HEK293 (cell line): Measurements from ENCODE around the gene ADCY4.

Experiments used
- CTCF ChIA-PET: fragments of 350-600 bp; formaldehyde crosslinking; extraction: SDS; loops from one replicate; lab custom pipeline; 2021; ENCODE audit warnings: antibody characterized with exemption; lab: Yijun Ruan, JAX
- POLR2A ChIA-PET: fragments of 300-600 bp; formaldehyde crosslinking; extraction: SDS; loops from one replicate; lab custom pipeline; 2020; ENCODE audit warnings: antibody characterized with exemption, inconsistent platforms; lab: Yijun Ruan, JAX
- H3K27ac ChIP-seq: fragments of 200-500 bp; sonication (Bioruptor generic); 2 replicates; pipeline ENCODE4 v1.5.1; 2014; ENCODE audit warnings: low read depth, low read length, control low read depth, inconsistent platforms; ENCODE audit errors: extremely low read depth
- H3K36me3 ChIP-seq, 2 experiments: fragments of 200-500 bp in 1 of 2; sonication (Bioruptor generic) in 1 of 2; 1 replicate in 1 of 2; 2 replicates in 1 of 2; pipeline ENCODE4 v1.5.1; 2014 to 2017; ENCODE audit warnings: inconsistent platforms in 2 of 2, low read length in 2 of 2; ENCODE audit not compliant: control insufficient read depth in 2 of 2, insufficient read depth in 1 of 2
- H3K4me1 ChIP-seq: fragments of 200-500 bp; sonication (Bioruptor generic); 2 replicates; pipeline ENCODE4 v1.5.1; 2014; ENCODE audit warnings: mild to moderate bottlenecking, low read length, inconsistent platforms; ENCODE audit not compliant: control insufficient read depth, insufficient read depth
- H3K4me3 ChIP-seq: 2 replicates; pipeline ENCODE4 v1.5.1; 2011; ENCODE audit warnings: low read depth, mild to moderate bottlenecking, control low read depth, low read length, moderate library complexity
- H3K9me3 ChIP-seq: fragments of 200-500 bp; sonication (Bioruptor generic); 2 replicates; pipeline ENCODE4 v1.5.1; 2014; ENCODE audit warnings: low read depth, low read length, inconsistent platforms; ENCODE audit not compliant: control insufficient read depth, insufficient read depth
- IKZF3 ChIP-seq: fragments of 450-650 bp; IDR thresholded peaks from 2 replicates; pipeline ENCODE4 v1.5.0; 2018; ENCODE audit warnings: missing biosample characterization, mild to moderate bottlenecking, missing genetic modification characterization, moderate library complexity
- KLF10 ChIP-seq: fragments of 450-650 bp; IDR thresholded peaks from 2 replicates; pipeline ENCODE4 v1.5.1; 2018; ENCODE audit warnings: missing biosample characterization, mild to moderate bottlenecking, missing genetic modification characterization
- PATZ1 ChIP-seq: fragments of 450-650 bp; formaldehyde crosslinking; IDR thresholded peaks from 2 replicates; pipeline ENCODE4 v1.5.1; 2016; ENCODE audit warnings: missing biosample characterization, missing genetic modification characterization
- RBAK ChIP-seq: fragments of 450-650 bp; formaldehyde crosslinking; IDR thresholded peaks from 2 replicates; pipeline ENCODE4 v1.5.1; 2016; ENCODE audit warnings: missing biosample characterization, missing genetic modification characterization
- SCRT1 ChIP-seq: fragments of 450-650 bp; formaldehyde crosslinking; IDR thresholded peaks from 2 replicates; pipeline ENCODE4 v1.5.1; 2016; ENCODE audit warnings: missing biosample characterization, missing genetic modification characterization, borderline replicate concordance
- ZBTB20 ChIP-seq: fragments of 450-650 bp; formaldehyde crosslinking; IDR thresholded peaks from 2 replicates; pipeline ENCODE4 v1.5.1; 2016; ENCODE audit warnings: missing biosample characterization, missing genetic modification characterization
- ZNF157 ChIP-seq: fragments of 450-650 bp; formaldehyde crosslinking; IDR thresholded peaks from 2 replicates; pipeline ENCODE4 v1.5.1; 2016; ENCODE audit warnings: missing biosample characterization, missing genetic modification characterization
- ZNF350 ChIP-seq: fragments of 450-650 bp; formaldehyde crosslinking; IDR thresholded peaks from 2 replicates; pipeline ENCODE4 v1.5.0; 2017; ENCODE audit warnings: missing biosample characterization, mild to moderate bottlenecking, missing genetic modification characterization
- ZNF37A ChIP-seq: fragments of 450-650 bp; IDR thresholded peaks from 2 replicates; pipeline ENCODE4 v1.5.1; 2018; ENCODE audit warnings: missing biosample characterization, missing genetic modification characterization
- ZNF660 ChIP-seq: fragments of 450-650 bp; IDR thresholded peaks from 2 replicates; pipeline ENCODE4 v1.5.1; 2018; ENCODE audit warnings: missing biosample characterization, mild to moderate bottlenecking, missing genetic modification characterization
- ZNF776 ChIP-seq: fragments of 450-650 bp; formaldehyde crosslinking; IDR thresholded peaks from 2 replicates; pipeline ENCODE4 v1.5.0; 2017; ENCODE audit warnings: missing biosample characterization, missing genetic modification characterization, borderline replicate concordance
- ZNF777 ChIP-seq: fragments of 450-650 bp; formaldehyde crosslinking; IDR thresholded peaks from 2 replicates; pipeline ENCODE4 v1.5.1; 2017; ENCODE audit warnings: missing biosample characterization, missing genetic modification characterization, borderline replicate concordance
- TF ChIP-seq, protein P1 (sequence below): fragments of 450-650 bp; formaldehyde crosslinking; IDR thresholded peaks from 2 replicates; pipeline ENCODE4 v1.5.1; 2017; ENCODE audit warnings: missing biosample characterization, missing genetic modification characterization
- TF ChIP-seq, protein P2 (sequence below): fragments of 450-650 bp; formaldehyde crosslinking; IDR thresholded peaks from 2 replicates; pipeline ENCODE4 v1.5.1; 2016; ENCODE audit warnings: missing biosample characterization, missing genetic modification characterization

ADCY4 gene

GRCh38 chr14:24334431-24335291, at the start of gene ADCY4:
Gene ADCY4, minus strand, starts transcription at chr14:24335071. Its CDS starts 419 bp downstream, at chr14:24334652.
- TF ChIP-seq RBAK (tag by site-specific recombination) (no peak), ZNF660 (tag by site-specific recombination) (no peak), KLF10 (tag by site-specific recombination) (no peak)
- Histone ChIP-seq H3K9me3 (no peaks in the 10 kb centered on the region), H3K4me3 (no peak within 1 kb of the TSS), H3K4me1 (peaks cover 4% of the 10 kb centered on the region; the same call in 1 of the 2 replicates), H3K36me3 (no peaks in the 10 kb centered on the region), H3K27ac (no peak within 1 kb of the TSS)
- ChIA-PET CTCF (interaction anchor here (0.7 to 16.9 kb wide), 16 partner anchors 10 to 107 kb away, joined by 3 to 468 read pairs (median 9); partner anchors contain the start of genes CBLN3, KHNYN and TINF2), POLR2A (interaction anchor here (1.8 to 2.7 kb wide), 2 partner anchors 97 to 101 kb away, joined by 10 to 21 read pairs; no protein-coding TSS in a partner anchor)

DNA sequence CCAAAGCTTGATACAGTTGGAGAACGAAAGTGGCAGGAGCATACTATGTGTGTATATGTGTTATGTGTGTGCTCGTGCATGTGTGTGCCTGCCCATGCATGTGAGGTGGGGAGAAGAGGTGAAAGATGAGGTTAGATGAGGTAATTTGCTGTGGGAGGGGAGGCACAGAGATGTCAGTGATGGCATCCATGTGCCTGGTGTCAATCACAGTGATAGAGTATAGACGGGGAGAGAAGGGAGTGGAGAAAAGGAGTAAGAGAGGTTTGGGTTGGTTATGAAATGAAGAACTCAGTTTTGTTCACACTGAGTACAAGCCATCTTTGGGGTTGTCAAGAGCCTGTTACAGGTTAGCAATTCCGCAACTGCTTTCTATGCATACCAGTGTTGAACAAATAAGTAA, 49.3 kb upstream of the ADCY4 start:
- Histone ChIP-seq H3K4me1 (peaks cover 5% of the 10 kb centered on the region), H3K4me3 (no peak overlapping the region), H3K36me3 (no peaks in the 10 kb centered on the region), H3K27ac (no peak overlapping the region), H3K9me3 (no peaks in the 10 kb centered on the region)
- ChIA-PET POLR2A (no interaction called here), CTCF (interaction anchor here (0.5 to 1.2 kb wide), 3 partner anchors 9 to 19 kb away, joined by 3 read pairs; no protein-coding TSS in a partner anchor)
- TF ChIP-seq ZNF777 (tag by site-specific recombination), result no peak
- no peak for TF ChIP-seq PATZ1
- TF ChIP-seq ZBTB20, result no peak
- TF ChIP-seq ZNF157 (tag by site-specific recombination), result no peak
- TF ChIP-seq, protein P1, sequence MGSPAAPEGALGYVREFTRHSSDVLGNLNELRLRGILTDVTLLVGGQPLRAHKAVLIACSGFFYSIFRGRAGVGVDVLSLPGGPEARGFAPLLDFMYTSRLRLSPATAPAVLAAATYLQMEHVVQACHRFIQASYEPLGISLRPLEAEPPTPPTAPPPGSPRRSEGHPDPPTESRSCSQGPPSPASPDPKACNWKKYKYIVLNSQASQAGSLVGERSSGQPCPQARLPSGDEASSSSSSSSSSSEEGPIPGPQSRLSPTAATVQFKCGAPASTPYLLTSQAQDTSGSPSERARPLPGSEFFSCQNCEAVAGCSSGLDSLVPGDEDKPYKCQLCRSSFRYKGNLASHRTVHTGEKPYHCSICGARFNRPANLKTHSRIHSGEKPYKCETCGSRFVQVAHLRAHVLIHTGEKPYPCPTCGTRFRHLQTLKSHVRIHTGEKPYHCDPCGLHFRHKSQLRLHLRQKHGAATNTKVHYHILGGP (tag by site-specific recombination), result no peak
- TF ChIP-seq, protein P2, sequence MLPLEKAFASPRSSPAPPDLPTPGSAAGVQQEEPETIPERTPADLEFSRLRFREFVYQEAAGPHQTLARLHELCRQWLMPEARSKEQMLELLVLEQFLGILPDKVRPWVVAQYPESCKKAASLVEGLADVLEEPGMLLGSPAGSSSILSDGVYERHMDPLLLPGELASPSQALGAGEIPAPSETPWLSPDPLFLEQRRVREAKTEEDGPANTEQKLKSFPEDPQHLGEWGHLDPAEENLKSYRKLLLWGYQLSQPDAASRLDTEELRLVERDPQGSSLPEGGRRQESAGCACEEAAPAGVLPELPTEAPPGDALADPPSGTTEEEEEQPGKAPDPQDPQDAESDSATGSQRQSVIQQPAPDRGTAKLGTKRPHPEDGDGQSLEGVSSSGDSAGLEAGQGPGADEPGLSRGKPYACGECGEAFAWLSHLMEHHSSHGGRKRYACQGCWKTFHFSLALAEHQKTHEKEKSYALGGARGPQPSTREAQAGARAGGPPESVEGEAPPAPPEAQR (tag by site-specific recombination), result no peak
- TF ChIP-seq ZNF37A (tag by site-specific recombination), result no peak
- no peak for TF ChIP-seq ZNF776 (tag by site-specific recombination)
- TF ChIP-seq ZNF350 (tag by site-specific recombination), result no peak

DNA sequence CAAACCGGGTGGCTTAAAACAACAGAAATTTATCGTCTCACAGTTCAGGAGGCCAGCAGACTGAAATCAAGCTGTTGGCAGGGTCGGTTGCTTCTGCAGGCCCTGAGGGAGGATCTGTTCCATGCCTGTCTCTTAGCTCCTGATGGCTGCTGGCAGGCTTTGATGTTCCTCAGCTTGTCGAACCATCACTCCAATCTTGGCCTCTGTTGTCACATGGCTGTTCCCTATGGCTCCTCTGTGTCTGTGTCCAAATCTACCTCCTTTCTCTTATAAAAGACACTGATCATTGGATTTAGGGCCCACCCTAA, 47.1 kb upstream of the ADCY4 start:
- CTCF ChIA-PET, result interaction anchor here (0.9 to 1.7 kb wide), 4 partner anchors 17 to 60 kb away, joined by 3 to 10 read pairs (median 4); no protein-coding TSS in a partner anchor

More for the DNA sequence above, 47.1 kb upstream of the ADCY4 start:
- Histone ChIP-seq H3K9me3 (no peaks in the 10 kb centered on the region), H3K4me3 (no peak overlapping the region), H3K4me1 (peaks cover 7% of the 10 kb centered on the region), H3K36me3 (peaks cover 0 to 4% of the 10 kb centered on the region in 2 experiments; a peak in 1 of 3 replicates), H3K27ac (no peak overlapping the region)
- POLR2A ChIA-PET, result interaction anchor here (1.9 kb wide), 1 partner anchor 48 kb away, joined by 4 read pairs; the partner anchor contains the start of genes CBLN3 and KHNYN
- TF ChIP-seq SCRT1, result no peak
- TF ChIP-seq IKZF3 (tag by site-specific recombination), result no peak
- TF ChIP-seq, all 188 proteins: peak for 0
